GM19463 (cell line): Measurements from ENCODE around the gene GRIA2.
"Not testable (repeated sequence)": the region's sequence is repeated elsewhere in the genome, so short reads cannot be mapped to it uniquely, and the experiment has no call there.

Source experiments
- ATAC-seq: cut with Tn5 transposase; IDR thresholded peaks from one replicate; pipeline ENCODE4 v1.9.1; 2021; ENCODE audit warnings: mild to moderate bottlenecking, moderate library complexity; ENCODE audit not compliant: unreplicated experiment

GRIA2 gene

GRCh38 chr4:157258165-157258564 lies 37.6 kb downstream of the GRIA2 start:
- ATAC-seq: not testable (repeated sequence)

GRCh38 chr4:157265281-157265680 lies 44.8 kb downstream of the GRIA2 start:
- no peak for ATAC-seq

- no peak for ATAC-seq
These were observed 49.6 kb downstream of the GRIA2 start for GRCh38 chr4:157270108-157270507.

GRCh38 chr4:157270552-157270951 lies 50.0 kb downstream of the GRIA2 start:
- ATAC-seq: no peak

- ATAC-seq: no peak
These were observed 50.8 kb downstream of the GRIA2 start for GRCh38 chr4:157271166-157271869.

- no peak for ATAC-seq
These were observed 60.1 kb downstream of the GRIA2 start for GRCh38 chr4:157280673-157281072.

- no peak for ATAC-seq
These were observed 61.5 kb downstream of the GRIA2 start for GRCh38 chr4:157282019-157282418.

- no peak for ATAC-seq
These were observed 66.9 kb downstream of the GRIA2 start for GRCh38 chr4:157287445-157287844.

- ATAC-seq: no peak
These were observed 70.1 kb downstream of the GRIA2 start for GRCh38 chr4:157290622-157291021.

GRCh38 chr4:157291071-157291470 lies 70.5 kb downstream of the GRIA2 start:
- ATAC-seq: no peak

- no peak for ATAC-seq
These were observed 73.1 kb downstream of the GRIA2 start for GRCh38 chr4:157293673-157294072.

GRCh38 chr4:157294575-157294974 lies 74.0 kb downstream of the GRIA2 start:
- ATAC-seq: no peak

- no peak for ATAC-seq
These were observed 80.2 kb downstream of the GRIA2 start for GRCh38 chr4:157300701-157301100.

GRCh38 chr4:157303471-157303960 lies 83.0 kb downstream of the GRIA2 start:
- ATAC-seq: no peak

- no peak for ATAC-seq
These were observed 84.2 kb downstream of the GRIA2 start for GRCh38 chr4:157304769-157305168.

- ATAC-seq: no peak
These were observed 92.2 kb downstream of the GRIA2 start for GRCh38 chr4:157312702-157313101.

GRCh38 chr4:157314906-157315305 lies 94.4 kb downstream of the GRIA2 start:
- no peak for ATAC-seq

GRCh38 chr4:157315968-157316367 lies 95.4 kb downstream of the GRIA2 start:
- ATAC-seq: no peak

GRCh38 chr4:157320092-157320491 lies 99.6 kb downstream of the GRIA2 start:
- ATAC-seq: no peak

- ATAC-seq: no peak
These were observed 107.1 kb downstream of the GRIA2 start for GRCh38 chr4:157327666-157328065.

GRCh38 chr4:157357887-157358286 lies 137.4 kb downstream of the GRIA2 start:
- ATAC-seq: no peak

GRCh38 chr4:157358439-157358838 lies 137.9 kb downstream of the GRIA2 start:
- ATAC-seq: no peak

- ATAC-seq: no peak
These were observed 138.3 kb downstream of the GRIA2 start for GRCh38 chr4:157358851-157359250.
